Activated CD8-positive, alpha-beta T cell treated with anti-CD3 and anti-CD28 coated beads for 36 hours (primary cell): ENCODE data around the gene LCE1B. TPM values are rescaled to one million over a fixed set of nuclear protein-coding genes. Genes with fewer than 3 reads are reported as not detected.

Source experiments
- ATAC-seq: fragments of 200-7000 bp; cut with Tn5 transposase; one replicate; pipeline ENCODE4 v1.10.0; 2021; ENCODE audit warnings: mild to moderate bottlenecking, moderate library complexity
- CTCF ChIA-PET: fragments of 350-600 bp; sonication (Branson Sonifier 250); formaldehyde crosslinking; loops from one replicate; lab custom pipeline; 2021; ENCODE audit warnings: antibody characterized with exemption; lab: Charles Lee
- POLR2A ChIA-PET: fragments of 350-600 bp; sonication (Branson Sonifier 250); formaldehyde crosslinking; loops from one replicate; lab custom pipeline; 2021; ENCODE audit warnings: antibody characterized with exemption; lab: Charles Lee
- DNase-seq: peaks from one replicate; pipeline ENCODE4 v3.0.0-alpha.2; 2020
- H3K27ac Mint-ChIP-seq: one replicate; pipeline ENCODE4 v1.8.0; 2021; ENCODE audit warnings: mild to moderate bottlenecking, mixed read lengths
- H3K27me3 Mint-ChIP-seq: one replicate; pipeline ENCODE4 v1.8.0; 2021; ENCODE audit warnings: mixed read lengths
- H3K36me3 Mint-ChIP-seq: one replicate; pipeline ENCODE4 v1.8.0; 2021; ENCODE audit warnings: low read depth, mixed read lengths
- H3K4me1 Mint-ChIP-seq: one replicate; pipeline ENCODE4 v1.8.0; 2021; ENCODE audit warnings: low read depth, mixed read lengths
- H3K4me3 Mint-ChIP-seq: one replicate; pipeline ENCODE4 v1.8.0; 2021; ENCODE audit warnings: mild to moderate bottlenecking, moderate library complexity, mixed read lengths
- H3K9me3 Mint-ChIP-seq: one replicate; pipeline ENCODE4 v1.8.0; 2021; ENCODE audit warnings: mixed read lengths
- CTCF ChIP-seq: fragments of 200-600 bp; IDR thresholded peaks from one replicate; pipeline ENCODE4 v1.8.0; 2022; ENCODE audit warnings: antibody characterized with exemption, mild to moderate bottlenecking
- intact Hi-C: fragments of 100-400 bp; cut with micrococcal nuclease; formaldehyde crosslinking; loops from one replicate; pipeline ENCODE4 v1.10.0; 2022
- total RNA-seq, 2 experiments: library from RNA; stranded (reverse); gene quantifications; one replicate each; pipeline ENCODE4 v1.2.3, GENCODE V29; 2021

LCE1B gene
- total RNA-seq, 2 experiments from 2014 or later: not detected

- no peak for ATAC-seq
- Mint-ChIP-seq H3K4me3 (no peak overlapping the region), H3K9me3 (no peaks in the 10 kb centered on the region), H3K36me3 (no peaks in the 10 kb centered on the region), H3K4me1 (no peaks in the 10 kb centered on the region), H3K27ac (no peak overlapping the region), H3K27me3 (peaks cover 13% of the 10 kb centered on the region)
- TF ChIP-seq CTCF: no peak
- POLR2A ChIA-PET: no interaction called here
- intact Hi-C loops: no loop called here
- no peak for DNase-seq
- CTCF ChIA-PET: interaction anchor here (0.7 kb wide), 1 partner anchor 69 kb away, joined by 3 read pairs; no protein-coding TSS in a partner anchor
Observed at GRCh38 chr1:152801333-152801732, 10.4 kb upstream of the LCE1B start.

GRCh38 chr1:152806576-152806975 is 5.2 kb upstream of the LCE1B start, which contains the start of gene LCE1C:
LCE1C (minus strand) TSS chr1:152806651; CDS start chr1:152805478, 1,173 bp downstream.
- POLR2A ChIA-PET: no interaction called here
- ATAC-seq (no peak), DNase-seq (no peak)
- CTCF ChIA-PET: no interaction called here
- no peaks in the 10 kb centered on the region for H3K36me3 Mint-ChIP-seq
- no peak within 1 kb of the TSS for H3K27ac Mint-ChIP-seq
- H3K4me3 Mint-ChIP-seq: no peak within 1 kb of the TSS
- intact Hi-C loops: no loop called here
- no peaks in the 10 kb centered on the region for H3K4me1 Mint-ChIP-seq
- no peak for TF ChIP-seq CTCF
- peaks cover 4% of the 10 kb centered on the region for H3K9me3 Mint-ChIP-seq
- peaks cover 7% of the 10 kb centered on the region for H3K27me3 Mint-ChIP-seq

- H3K27ac Mint-ChIP-seq: no peak overlapping the region
Observed at GRCh38 chr1:152811050-152811449, 721 bp upstream of the LCE1B start.

GRCh38 chr1:152817309-152817708 is 5.5 kb downstream of the LCE1B start:
- POLR2A ChIA-PET: no interaction called here
- CTCF ChIA-PET: no interaction called here
- DNase-seq (no peak), ATAC-seq (no peak)
- no peaks in the 10 kb centered on the region for H3K4me1 Mint-ChIP-seq
- H3K27me3 Mint-ChIP-seq: peaks cover 4% of the 10 kb centered on the region
- no peak overlapping the region for H3K27ac Mint-ChIP-seq
- H3K4me3 Mint-ChIP-seq: no peak overlapping the region
- no peak for TF ChIP-seq CTCF
- intact Hi-C loops: no loop called here
- H3K9me3 Mint-ChIP-seq: no peaks in the 10 kb centered on the region
- no peaks in the 10 kb centered on the region for H3K36me3 Mint-ChIP-seq

More at GRCh38 chr1:152811050-152811449, 721 bp upstream of the LCE1B start:
- DNase-seq: no peak
- H3K9me3 Mint-ChIP-seq: peaks cover 4% of the 10 kb centered on the region
- no peak for ATAC-seq
- no peaks in the 10 kb centered on the region for H3K36me3 Mint-ChIP-seq
- POLR2A ChIA-PET: no interaction called here
- peaks cover 8% of the 10 kb centered on the region for H3K27me3 Mint-ChIP-seq
- intact Hi-C loops: no loop called here
- no peaks in the 10 kb centered on the region for H3K4me1 Mint-ChIP-seq
- CTCF ChIA-PET: no interaction called here
- TF ChIP-seq CTCF: no peak
- H3K4me3 Mint-ChIP-seq: no peak overlapping the region

GRCh38 chr1:152823294-152823693 is 11.5 kb downstream of the LCE1B start:
- Mint-ChIP-seq H3K4me1 (no peaks in the 10 kb centered on the region), H3K4me3 (no peak overlapping the region), H3K27ac (no peak overlapping the region), H3K36me3 (no peaks in the 10 kb centered on the region), H3K9me3 (no peaks in the 10 kb centered on the region), H3K27me3 (peaks cover 19% of the 10 kb centered on the region)
- intact Hi-C loops: no loop called here
- CTCF ChIA-PET: no interaction called here
- TF ChIP-seq CTCF: no peak
- no peak for ATAC-seq
- DNase-seq: no peak
- POLR2A ChIA-PET: no interaction called here
